GM12801 (cell line): ENCODE measurements around the gene PIGL.

Experiments
- TF ChIP-seq, protein P1 (sequence below): IDR thresholded peaks from one replicate; pipeline ENCODE4 v1.5.1; 2011; ENCODE audit warnings: control low read depth; ENCODE audit not compliant: insufficient read length; ENCODE audit errors: extremely low read depth

The PIGL gene

DNA sequence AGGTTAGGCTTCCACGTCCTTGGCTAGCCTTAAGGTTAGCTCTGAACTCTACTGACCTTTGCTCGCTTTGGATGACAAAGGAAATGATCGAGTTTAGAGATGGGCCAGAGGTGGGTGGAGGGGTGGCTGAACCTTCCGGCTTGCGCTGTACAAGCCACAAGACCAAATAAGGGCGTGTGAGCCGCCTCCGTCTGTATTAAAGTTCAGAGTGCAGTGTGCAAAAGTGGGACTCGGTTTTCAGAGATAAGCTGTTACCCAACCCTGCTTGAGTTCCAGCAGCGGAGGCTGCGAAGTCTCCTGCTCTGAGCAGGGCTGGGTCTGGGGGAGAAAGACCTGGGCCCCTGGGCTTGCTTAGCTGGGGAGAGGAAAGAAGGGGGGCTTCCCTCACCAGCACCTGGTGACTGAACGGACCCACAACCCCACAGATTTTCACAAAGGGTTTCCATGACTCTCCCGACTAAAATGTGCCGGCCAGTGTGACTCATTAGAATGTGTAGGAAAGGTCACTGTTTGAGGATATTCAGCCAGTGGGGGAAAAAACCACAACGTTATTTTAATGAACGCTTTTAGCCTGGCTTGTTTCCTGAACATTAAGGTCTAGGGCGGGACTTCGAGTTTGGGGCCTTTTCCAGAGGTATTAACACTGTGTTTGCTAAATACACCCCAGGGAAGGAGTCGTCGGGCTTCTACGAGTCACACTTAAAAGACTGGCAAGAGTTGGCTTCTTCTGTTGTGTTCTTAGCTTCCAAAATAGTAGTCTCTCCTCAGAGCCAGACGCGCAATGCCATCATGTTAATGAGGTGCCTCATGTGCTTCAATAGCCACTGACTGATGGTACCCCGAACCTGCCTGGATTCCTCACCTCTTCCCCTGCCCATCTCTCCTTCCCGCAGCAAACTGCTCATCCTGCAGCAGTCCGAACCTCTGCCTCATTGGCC lies 69.3 kb downstream of the PIGL start:
- TF ChIP-seq, protein P1, sequence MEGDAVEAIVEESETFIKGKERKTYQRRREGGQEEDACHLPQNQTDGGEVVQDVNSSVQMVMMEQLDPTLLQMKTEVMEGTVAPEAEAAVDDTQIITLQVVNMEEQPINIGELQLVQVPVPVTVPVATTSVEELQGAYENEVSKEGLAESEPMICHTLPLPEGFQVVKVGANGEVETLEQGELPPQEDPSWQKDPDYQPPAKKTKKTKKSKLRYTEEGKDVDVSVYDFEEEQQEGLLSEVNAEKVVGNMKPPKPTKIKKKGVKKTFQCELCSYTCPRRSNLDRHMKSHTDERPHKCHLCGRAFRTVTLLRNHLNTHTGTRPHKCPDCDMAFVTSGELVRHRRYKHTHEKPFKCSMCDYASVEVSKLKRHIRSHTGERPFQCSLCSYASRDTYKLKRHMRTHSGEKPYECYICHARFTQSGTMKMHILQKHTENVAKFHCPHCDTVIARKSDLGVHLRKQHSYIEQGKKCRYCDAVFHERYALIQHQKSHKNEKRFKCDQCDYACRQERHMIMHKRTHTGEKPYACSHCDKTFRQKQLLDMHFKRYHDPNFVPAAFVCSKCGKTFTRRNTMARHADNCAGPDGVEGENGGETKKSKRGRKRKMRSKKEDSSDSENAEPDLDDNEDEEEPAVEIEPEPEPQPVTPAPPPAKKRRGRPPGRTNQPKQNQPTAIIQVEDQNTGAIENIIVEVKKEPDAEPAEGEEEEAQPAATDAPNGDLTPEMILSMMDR = no peak

DNA sequence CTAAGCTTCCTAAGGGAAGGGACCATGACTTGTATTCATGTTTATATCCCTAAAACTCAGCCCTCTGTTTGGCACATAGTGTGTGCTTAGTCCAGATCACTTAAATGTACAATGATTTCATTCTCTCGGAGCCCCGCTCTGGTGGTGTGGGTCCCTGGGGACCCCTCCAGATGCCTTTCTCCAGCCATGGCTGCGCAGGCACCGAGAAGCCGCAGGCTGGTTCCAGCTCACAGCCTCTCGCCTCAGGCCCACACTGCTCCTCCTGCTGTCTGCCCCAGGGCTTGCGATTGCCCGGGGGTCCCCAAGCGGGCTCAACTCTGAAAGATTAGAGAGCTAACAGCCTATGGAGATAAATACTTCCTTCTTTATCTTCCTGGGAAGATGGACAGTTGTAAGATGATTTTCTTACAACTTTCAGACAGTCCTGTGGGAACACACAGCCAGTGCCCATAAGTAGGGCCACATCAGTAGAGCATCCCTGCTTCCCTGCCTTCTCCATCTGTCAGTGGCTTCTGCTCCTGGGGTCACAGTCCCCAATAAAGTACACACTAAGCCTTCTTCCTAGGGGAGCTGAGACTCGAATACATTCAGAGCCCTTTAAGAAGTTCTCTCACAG lies 70.0 kb downstream of the PIGL start:
- TF ChIP-seq, protein P1 = no peak

DNA sequence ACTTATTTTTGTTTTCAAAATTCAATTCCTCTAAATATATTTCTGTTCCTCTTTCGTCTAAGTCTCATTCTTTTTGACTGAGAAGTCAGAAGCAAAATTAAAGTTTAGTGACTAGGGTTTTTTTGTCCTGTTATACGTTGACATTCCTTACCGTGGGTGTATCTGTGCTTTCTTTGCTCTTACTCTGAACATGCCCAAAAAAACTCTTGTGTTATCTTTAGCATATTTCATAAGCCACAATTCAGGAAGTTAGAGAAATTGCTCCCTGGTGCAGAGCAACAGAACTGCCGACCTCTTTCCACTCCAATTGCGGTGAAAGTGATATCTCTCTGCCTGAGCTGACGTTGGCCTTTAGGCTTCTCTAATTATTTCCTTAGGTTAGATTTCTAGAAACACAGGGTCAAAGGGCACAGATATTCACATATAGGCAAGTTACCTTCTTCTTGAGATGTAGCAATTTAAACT lies 70.6 kb downstream of the PIGL start:
- TF ChIP-seq, protein P1 = no peak

DNA sequence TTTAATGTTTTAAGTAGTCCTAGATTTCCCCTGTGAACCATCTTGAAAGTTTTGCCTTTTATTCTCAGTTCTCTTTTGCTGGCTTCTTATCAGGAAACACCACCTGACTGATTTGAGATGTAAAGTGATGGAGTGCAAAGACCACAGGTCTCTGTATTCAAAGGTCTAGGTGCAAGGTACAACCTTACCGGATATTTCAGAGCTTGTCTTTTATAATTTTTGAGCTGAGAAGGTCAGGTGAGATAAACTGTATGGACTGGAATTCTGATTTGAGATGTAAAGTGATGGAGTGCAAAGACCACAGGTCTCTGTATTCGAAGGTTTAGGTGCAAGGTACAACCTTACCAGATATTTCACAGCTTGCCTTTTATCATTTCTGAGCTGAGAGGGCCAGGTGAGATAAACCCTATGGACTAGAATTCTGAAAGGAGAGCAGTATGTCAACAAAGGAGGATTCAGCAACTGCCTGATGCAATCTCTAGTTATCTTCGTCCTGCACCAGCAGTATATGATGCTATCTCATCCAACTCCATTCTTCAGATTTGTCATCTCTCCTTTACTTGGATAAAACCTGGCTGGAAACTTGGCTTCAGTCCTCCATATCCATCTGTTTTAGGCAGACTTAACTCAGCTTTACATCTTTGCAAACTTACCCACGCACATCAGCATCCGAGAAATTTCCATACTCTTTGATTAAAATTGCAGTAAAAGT lies 72.0 kb downstream of the PIGL start:
- TF ChIP-seq, protein P1 = no peak

DNA sequence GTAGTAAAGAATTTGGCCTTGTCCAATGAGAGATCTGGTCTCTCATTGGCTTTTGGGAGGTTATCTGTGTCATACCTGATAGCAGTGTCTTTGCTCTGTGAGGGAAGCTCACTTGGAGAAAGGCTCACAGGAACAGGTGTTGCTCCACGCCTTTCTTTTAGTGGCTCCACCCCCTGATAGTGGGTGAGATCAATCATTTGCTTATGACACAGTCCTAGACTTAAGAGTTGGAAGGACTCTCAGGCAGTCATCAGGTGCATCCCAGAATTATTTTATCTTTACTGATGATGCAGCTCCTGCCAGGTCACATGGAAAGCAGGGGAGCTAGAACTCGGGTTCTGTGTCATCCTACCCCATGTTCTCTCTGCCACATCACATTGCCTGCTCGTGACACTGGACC lies 76.9 kb downstream of the PIGL start:
- TF ChIP-seq, protein P1 = no peak

DNA sequence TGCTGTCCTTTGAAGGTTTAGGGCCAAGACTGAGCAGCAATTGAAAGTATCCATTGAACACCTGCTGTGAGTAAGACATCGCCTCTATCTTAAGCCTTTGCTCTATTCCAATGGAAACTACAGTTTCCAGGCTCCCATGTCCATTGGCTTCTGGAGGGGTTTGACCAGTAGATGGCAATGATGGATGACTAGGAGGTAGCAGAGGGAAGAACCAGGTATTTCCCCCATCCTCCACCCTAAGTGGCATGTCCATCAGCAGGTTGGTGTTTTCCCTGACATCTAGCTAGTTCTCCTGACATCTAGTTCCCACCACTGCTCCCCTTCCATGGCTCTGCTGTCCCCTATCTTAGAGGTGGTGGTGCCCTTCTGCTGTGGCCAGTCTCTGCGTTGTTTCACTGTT lies 77.5 kb downstream of the PIGL start:
- TF ChIP-seq, protein P1 = no peak
